Gastroesophageal sphincter (tissue), 4 donors: ENCODE results near the gene COPS7A. TPM values are rescaled to one million over a fixed set of nuclear protein-coding genes. Genes with fewer than 3 reads are reported as not detected.
"Not testable (repeated sequence)": the region's sequence is repeated elsewhere in the genome, so short reads cannot be mapped to it uniquely, and the experiment has no call there.

ENCODE experiments used
- ATAC-seq: fragments of 150-250 bp; one replicate; pipeline ENCODE4 v1.9.1; 2016; ENCODE audit warnings: mild to moderate bottlenecking, moderate library complexity
- H3K27ac ChIP-seq, 4 donors: fragments of 200-600 bp; sonication (generic) in 3 of 4; 1 replicate in 3 of 4; 2 replicates in 1 of 4; pipeline ENCODE4 v1.5.1; 2016 to 2019
- H3K27me3 ChIP-seq: fragments of 200-600 bp; sonication (generic); one replicate; pipeline ENCODE4 v1.5.1; 2019
- H3K36me3 ChIP-seq, 2 donors: fragments of 200-600 bp; sonication (generic); one replicate each; pipeline ENCODE4 v1.5.1; 2019; ENCODE audit warnings: control low read depth in 1 of 2
- H3K4me1 ChIP-seq, 3 donors: fragments of 200-600 bp; sonication (generic); 1 replicate in 2 of 3; 2 replicates in 1 of 3; pipeline ENCODE4 v1.5.1; 2016 to 2019; ENCODE audit warnings: control low read depth in 2 of 3
- H3K4me3 ChIP-seq, 2 donors: fragments of 200-600 bp; sonication (generic); one replicate each; pipeline ENCODE4 v1.5.1; 2019; ENCODE audit warnings: mild to moderate bottlenecking in 1 of 2, moderate library complexity in 1 of 2
- H3K9me3 ChIP-seq, 3 donors: fragments of 200-600 bp; sonication (generic); one replicate each; pipeline ENCODE4 v1.5.1; 2017 to 2019; ENCODE audit warnings: control low read depth in 2 of 3
- CTCF ChIP-seq, 4 experiments: fragments of 200-600 bp in 2 of 4; fragments of 450-650 bp in 2 of 4; sonication (generic) in 1 of 4; IDR thresholded peaks; one replicate each; pipeline ENCODE4 v1.5.1; 2017 to 2019; ENCODE audit warnings: antibody characterized with exemption in 4 of 4, mild to moderate bottlenecking in 2 of 4, moderate library complexity in 2 of 4
- EP300 ChIP-seq: sonication (generic); formaldehyde crosslinking; IDR thresholded peaks from one replicate; pipeline ENCODE4 v1.6.1; 2017; ENCODE audit warnings: antibody characterized with exemption, mild to moderate bottlenecking
- POLR2A ChIP-seq, 2 donors: fragments of 450-650 bp; IDR thresholded peaks; one replicate each; pipeline ENCODE4 v1.6.1; 2017; ENCODE audit warnings: antibody characterized with exemption in 2 of 2, mild to moderate bottlenecking in 2 of 2, moderate library complexity in 1 of 2
- POLR2AphosphoS5 ChIP-seq: sonication (generic); formaldehyde crosslinking; IDR thresholded peaks from one replicate; pipeline ENCODE4 v1.6.1; 2017; ENCODE audit warnings: antibody characterized with exemption
- WGBS, 2 donors: methylation state at CpG; one replicate each; pipeline ENCODE4 v1.1.5; 2018; ENCODE audit warnings: low coverage in 1 of 2; 5-methylcytosine and 5-hydroxymethylcytosine counted together
- total RNA-seq, 4 donors: library from RNA; depleted of rRNA; stranded (reverse); fragments of >200 nt; gene quantifications; one replicate each; pipeline ENCODE4 v1.1.0, GENCODE V29; 2016

COPS7A gene
- total RNA-seq, 4 donors from 2014 or later = 54.4 to 69.5 (median 55.4) TPM

GRCh38 chr12:6701078-6701768, 22.6 kb upstream of the COPS7A start:
- Histone ChIP-seq H3K27me3 (peaks cover 100% of the 10 kb centered on the region), H3K27ac (no peak overlapping the region), H3K4me3 (peak overlapping the region in 1 of 2 donors; percentile 62), H3K9me3 (no peaks in the 10 kb centered on the region), H3K4me1 (peaks cover 0 to 19% (median 14%) of the 10 kb centered on the region in 3 donors), H3K36me3 (no peaks in the 10 kb centered on the region)
- WGBS, 2 donors = 30 to 76% methylated on average over 3 to 13 of the region's 13 CpGs
- peak; percentile 8 for ATAC-seq
- TF ChIP-seq POLR2A (IDR thresholded peaks at IDR 0.05) = no peak

- Histone ChIP-seq H3K9me3 (no peaks in the 10 kb centered on the region), H3K27ac (no peak overlapping the region), H3K27me3 (peaks cover 100% of the 10 kb centered on the region), H3K4me1 (peaks cover 0 to 19% (median 14%) of the 10 kb centered on the region in 3 donors), H3K36me3 (no peaks in the 10 kb centered on the region), H3K4me3 (no peak overlapping the region)
- TF ChIP-seq POLR2AphosphoS5 = no peak
- no peak for TF ChIP-seq POLR2A (IDR thresholded peaks at IDR 0.05)
- TF ChIP-seq EP300 = no peak
- no peak for TF ChIP-seq CTCF (IDR thresholded peaks at IDR 0.05)
- ATAC-seq = no peak
- WGBS, 2 donors = 15% methylated on average over 3 of the region's 10 CpGs; no CpG with 5 or more reads in 1 of the 2 donors
Observed at GRCh38 chr12:6703631-6704030, 20.2 kb upstream of the COPS7A start.

GRCh38 chr12:6708351-6708750, 15.5 kb upstream of the COPS7A start:
- H3K27me3 ChIP-seq = peaks cover 100% of the 10 kb centered on the region
- not testable (repeated sequence) for ATAC-seq, H3K4me3 ChIP-seq, H3K36me3 ChIP-seq, H3K9me3 ChIP-seq, H3K4me1 ChIP-seq, H3K27ac ChIP-seq
- no CpG with 5 or more reads among the region's 21 CpGs for WGBS, 2 donors

GRCh38 chr12:6708960-6709394, 14.9 kb upstream of the COPS7A start:
- no peaks in the 10 kb centered on the region for H3K36me3 ChIP-seq
- WGBS, 2 donors = 52 to 78% methylated on average over 2 to 8 of the region's 16 CpGs
- peaks cover 98% of the 10 kb centered on the region for H3K27me3 ChIP-seq
- no peaks in the 10 kb centered on the region for H3K9me3 ChIP-seq
- TF ChIP-seq POLR2A (IDR thresholded peaks at IDR 0.05) (no peak), EP300 (no peak), CTCF (IDR thresholded peaks at IDR 0.05) (no peak), POLR2AphosphoS5 (no peak)
- no peak overlapping the region for H3K4me3 ChIP-seq
- H3K4me1 ChIP-seq = no peaks in the 10 kb centered on the region
- H3K27ac ChIP-seq = no peak overlapping the region
- ATAC-seq = no peak

GRCh38 chr12:6716031-6716873, 7.6 kb upstream of the COPS7A start:
- WGBS, 2 donors = 100% methylated on average over 1 of the region's 41 CpGs; no CpG with 5 or more reads in 1 of the 2 donors
- ATAC-seq, H3K9me3 ChIP-seq, H3K4me1 ChIP-seq, H3K36me3 ChIP-seq, H3K27ac ChIP-seq, H3K4me3 ChIP-seq: not testable (repeated sequence)
- peaks cover 54% of the 10 kb centered on the region for H3K27me3 ChIP-seq

- Histone ChIP-seq H3K36me3 (no peaks in the 10 kb centered on the region), H3K4me3 (no peak overlapping the region), H3K27me3 (peaks cover 47% of the 10 kb centered on the region), H3K4me1 (no peaks in the 10 kb centered on the region), H3K27ac (no peak overlapping the region), H3K9me3 (no peaks in the 10 kb centered on the region)
- TF ChIP-seq POLR2A (IDR thresholded peaks at IDR 0.05) (no peak), CTCF (IDR thresholded peaks at IDR 0.05) (no peak), EP300 (no peak), POLR2AphosphoS5 (no peak)
- 82 to 85% methylated on average over 5 of the region's 10 CpGs for WGBS, 2 donors
- no peak for ATAC-seq
Observed at GRCh38 chr12:6716874-6717437, 6.9 kb upstream of the COPS7A start.
